ENCODE results near the gene ARFGAP1.
A peak's percentile ranks its signal among the peaks of the same experiment; 100 is the strongest.

ARFGAP1 gene

DNA sequence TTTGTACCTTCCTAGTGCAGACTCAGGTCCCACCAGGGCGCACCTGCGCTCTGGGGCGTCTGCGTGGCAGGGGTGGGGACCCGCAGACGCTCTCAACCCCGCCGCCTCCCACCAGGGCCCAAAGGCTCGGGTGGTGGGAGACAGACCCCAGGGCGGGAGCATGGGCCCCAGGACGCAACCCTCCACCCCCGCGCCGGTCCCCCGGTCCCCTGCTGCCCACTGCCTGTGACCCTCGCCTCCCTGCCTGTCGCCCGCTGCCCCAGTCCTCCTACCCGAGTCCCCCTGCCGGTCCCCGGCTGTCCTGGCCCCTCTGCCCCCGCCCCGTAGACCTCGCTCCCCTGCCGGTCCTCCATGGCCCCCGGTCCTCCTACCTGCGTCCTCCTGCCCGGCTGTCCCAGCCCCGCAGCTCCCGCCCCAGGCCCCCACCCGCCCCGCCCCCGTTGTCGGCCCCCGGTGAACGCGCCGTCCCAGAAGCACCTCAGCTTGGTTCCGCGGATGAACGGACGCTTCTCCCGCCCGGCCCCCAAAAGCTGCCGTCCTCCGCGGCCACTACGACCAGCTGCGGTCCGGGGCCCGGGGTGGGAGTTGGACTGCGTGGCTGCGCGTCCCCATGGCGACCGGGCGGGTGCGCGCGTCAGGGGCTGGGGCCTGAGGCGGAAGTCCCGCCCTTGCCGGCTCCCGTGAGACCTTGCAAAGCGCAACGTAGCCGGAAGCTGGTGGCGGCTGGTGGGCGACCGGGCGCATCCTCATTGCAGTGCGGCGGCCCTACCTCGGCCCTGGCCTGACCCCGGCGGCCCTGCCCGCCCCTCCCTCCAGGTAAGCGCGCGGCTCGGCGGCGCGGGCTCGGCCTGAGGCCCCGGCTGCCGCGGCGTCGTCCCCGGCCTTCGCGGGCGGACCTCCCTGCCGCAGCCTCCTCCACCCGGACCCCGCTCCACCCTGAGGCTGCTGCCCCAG, at the start of gene ARFGAP1:
TSS of gene ARFGAP1 (plus strand) at position 709 of the 954 bp plus-strand sequence. CDS start 2,768 bp downstream, outside the sequence.
- peak; percentile 90 for DNase-seq

DNA sequence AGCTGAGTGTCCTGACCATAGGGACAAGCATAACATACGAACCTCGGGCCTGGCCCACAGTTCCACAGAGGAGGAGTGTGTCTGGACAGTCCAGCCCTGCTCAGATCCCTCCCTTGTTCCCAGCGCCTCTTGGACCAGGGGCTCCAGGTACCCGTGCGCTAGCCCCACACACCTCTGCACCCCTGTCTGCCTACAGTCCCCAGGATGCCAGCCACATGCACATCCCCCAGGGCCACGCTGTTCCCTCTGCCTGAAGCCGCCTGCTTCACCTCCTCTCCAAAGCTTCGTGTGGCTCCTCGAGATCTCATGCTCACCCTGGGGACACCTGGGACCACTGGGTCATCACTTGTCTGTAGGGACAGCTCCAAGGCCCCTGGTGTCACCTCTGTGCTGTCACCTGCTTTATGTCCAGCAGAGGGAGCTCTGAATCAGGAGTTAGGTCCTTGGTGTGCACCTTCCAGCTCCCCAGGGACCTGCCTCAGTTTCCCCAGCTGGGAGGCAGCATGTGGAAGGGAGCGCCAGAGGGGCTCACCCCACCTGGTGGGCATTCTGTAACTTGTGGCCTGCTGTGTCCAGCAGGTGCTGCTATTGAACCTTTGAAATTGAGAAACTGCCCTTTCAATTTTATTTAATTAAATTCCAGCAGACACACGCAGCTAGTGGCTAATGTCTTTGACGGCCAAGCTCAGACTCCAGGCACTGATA, 49.3 kb upstream of the ARFGAP1 start:
- no peak for DNase-seq

DNA sequence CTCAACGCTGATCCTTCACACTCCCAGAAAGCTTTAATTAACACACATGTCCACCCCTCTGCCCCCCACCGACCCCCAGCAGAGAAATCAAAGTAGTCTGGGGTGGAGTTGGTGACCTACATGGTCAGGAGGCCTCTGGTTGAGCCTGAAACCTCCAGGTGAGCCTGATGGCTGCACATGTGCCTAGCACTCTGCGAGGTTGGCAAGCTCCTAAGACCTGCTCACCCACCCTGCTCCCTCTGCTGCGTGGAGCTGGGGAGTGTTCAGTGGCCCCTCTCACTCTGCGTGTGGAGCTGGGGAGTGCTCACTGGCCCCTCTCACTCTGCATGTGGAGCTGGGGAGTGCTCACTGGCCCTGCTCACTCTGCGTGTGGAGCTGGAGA, 48.8 kb upstream of the ARFGAP1 start:
- DNase-seq, result no peak

DNA sequence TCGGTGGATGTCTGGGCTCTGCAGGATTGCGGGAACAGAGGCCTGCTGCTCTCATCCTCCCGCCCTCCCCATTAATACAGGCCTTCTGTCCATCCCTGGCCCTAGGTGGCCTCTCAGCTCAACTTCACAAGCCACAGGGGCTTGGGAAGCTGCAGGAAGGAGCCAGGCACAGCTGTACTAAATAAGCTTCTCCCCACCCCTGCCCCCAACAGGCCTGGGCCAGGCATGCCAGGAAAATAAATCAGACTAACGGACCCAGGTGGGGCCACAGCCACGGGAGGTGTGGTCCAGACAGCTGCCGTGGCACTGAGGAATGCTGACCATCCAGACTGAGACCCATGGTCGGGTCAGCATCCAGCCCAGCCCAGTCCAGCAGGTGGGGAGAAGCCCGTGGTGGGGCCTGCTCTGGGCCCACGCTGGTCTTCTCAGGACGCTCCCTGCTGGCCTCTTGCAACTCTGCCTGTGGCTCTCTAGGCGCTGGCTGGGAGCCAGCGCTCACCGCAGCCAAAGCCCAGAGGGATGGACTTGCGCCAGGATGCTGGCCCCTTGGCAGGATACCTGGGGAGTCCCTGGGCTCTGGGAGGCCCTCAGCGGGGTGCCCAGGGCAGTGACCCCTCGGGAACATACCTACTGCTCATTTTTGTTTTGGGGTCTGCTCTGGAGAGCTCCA, 48.1 kb upstream of the ARFGAP1 start:
- peak; percentile 13 for DNase-seq

DNA sequence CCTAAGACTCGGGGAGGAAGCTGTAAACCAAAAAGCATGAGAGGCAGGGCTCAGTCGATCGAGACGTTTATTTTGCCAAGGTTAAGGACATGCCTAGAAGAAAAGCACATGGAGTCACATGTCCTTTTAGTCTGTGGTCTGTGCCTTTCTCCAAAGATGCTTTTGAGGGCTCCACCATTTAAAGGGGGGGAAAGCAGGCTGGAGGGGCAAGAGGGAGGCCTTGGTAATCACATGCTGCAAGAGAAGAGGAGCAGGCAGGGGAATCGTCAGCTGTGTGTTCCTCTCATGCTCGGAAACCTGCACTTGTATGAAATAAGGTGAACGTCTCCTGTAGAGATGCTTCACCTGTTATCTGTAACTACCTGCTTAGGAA, 47.5 kb upstream of the ARFGAP1 start:
- no peak for DNase-seq

DNA sequence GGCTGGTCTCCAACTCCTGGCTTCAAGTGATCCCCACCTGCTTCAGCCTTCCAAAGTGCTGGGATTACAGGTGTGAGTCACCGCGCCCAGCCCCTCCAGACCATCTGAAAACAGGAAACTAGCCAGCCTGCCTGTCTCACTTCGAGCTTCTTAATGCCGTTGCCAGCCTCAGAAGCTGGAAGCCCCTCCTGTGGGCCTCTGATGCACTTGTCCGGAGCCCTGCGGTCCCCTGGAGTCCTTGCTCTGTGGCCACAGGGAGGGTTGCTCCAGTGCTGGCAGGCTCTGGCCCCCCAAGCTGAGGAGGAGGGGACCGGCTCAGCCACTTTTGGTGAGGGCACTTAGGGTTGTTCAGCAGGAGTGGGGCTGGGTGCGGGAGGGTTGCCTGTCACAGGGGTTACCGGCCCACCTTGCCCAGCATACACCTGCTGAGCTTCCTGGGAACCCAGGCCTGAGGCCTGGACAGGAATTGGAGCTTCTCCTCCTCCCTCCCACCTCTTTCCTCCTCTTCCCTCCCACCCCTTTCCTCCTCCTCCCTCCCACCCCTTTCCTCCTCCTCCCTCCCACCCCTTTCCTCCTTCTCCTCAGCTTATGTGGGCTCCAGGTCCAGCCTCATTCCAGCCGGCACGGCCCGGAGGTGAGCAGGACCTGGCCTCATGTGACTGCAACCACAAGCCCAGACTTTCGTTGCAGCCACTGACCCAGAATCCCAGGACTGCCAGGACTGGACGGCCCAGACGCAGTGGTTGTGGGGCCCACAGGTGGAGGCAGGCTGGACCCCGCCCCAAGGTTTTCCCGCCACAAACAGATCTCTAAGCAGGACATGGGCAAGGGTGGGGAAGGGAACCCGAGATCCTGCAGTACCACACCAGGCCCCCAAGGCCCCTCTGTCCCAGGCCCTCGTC, 46.3 kb upstream of the ARFGAP1 start:
- no peak for DNase-seq

DNA sequence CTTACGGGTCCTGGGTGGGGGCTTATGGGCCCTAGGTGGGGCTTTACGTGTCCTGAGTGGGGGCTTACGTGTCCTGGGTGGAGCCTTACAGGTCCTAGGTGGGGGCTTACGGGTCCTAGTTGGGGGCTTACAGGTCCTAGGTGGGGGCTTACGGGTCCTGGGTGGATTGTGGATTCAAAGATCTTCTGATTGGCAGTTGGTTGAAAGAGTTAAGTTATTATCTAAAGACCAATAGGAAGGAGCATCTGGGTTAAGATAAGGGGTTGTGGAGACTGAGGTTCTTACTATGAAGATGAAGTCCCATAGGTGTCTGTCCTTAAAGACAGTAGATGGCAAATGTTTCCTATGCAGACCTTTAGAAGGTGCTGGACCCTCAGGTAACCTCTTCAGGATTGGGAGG, 45.4 kb upstream of the ARFGAP1 start:
- no peak for DNase-seq

DNA sequence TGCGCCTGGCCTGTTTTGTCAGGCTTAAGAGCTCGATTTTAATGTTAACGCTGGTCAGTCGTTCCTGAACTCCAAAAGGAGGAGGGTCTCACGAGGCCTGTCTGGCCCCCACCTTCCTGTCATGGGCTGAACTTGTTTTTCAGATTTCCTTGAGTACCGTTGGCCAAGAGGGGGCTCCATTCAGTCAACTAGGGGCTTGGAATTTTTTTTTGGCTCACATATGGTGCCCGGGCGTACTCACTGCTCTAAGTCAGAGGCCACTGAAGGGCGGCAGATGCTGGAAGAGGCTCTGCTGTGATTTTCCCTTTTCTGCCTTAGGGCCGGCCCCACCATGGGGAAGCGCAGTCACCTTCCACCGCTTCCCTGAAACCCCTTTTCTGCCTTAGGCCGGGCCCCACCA, 43.8 kb upstream of the ARFGAP1 start:
- no peak for DNase-seq

DNA sequence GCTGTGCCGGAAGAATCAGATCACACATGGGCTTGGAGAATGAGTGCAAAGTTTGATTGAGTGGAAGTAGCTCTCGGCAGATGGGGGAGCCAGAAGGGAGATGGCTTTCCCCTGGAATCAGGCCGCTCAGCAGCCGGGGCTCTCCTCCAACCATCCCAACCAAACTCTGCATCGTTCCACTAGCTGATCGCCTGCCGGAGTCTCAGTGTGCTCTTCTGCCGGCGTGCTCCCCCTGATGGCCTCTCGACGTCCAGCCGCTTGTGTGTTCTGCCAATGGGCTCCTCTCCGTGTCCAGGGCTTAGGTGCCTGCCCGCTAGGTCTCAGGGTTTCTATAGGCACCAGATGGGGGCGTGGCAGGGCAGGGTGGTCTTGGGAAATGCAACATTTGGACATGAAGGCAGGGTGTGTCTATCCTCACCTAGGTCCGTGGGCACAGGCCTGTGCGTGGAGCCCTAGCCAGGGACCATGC, 41.8 kb upstream of the ARFGAP1 start:
- no peak for DNase-seq

DNA sequence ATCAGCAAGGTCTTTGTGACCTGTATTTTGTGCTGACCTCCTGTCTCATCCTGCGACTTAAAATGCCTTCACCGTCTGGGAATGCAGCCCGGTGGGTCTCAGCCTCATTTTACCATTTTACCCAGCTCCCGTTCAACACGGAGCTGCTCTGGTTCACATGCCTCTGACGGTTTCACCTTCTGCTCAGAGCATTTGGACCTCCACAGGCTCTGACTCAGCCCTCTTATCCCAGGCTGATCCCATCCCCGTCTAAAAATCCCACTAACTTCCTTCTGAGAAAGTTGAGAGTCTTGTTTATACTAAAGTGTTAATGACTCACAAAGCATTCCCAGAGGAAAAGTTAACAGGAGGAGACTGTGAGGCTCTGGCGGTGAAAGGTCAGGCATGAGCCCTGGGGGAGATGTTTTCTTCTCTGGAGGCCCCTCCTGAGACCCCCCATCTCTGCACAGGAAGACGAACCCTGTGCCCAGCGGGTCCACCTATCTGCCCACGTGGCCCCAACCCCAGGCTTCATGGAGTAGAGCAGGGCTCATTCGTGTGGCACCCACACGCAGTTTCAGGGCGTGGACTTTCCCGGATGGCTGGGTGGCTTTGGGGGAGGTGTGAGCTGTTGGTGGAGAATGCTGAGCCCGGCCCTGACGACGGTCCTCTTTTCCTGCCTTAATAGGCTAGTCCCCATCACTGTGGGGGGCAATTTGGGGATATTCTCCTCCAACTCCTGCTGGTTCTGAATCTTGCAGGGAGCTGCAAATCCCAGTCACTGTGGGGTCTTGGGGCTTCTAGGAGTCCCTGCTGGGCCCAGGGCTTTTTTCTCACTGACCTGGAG, 40.2 kb upstream of the ARFGAP1 start:
- no peak for DNase-seq

DNA sequence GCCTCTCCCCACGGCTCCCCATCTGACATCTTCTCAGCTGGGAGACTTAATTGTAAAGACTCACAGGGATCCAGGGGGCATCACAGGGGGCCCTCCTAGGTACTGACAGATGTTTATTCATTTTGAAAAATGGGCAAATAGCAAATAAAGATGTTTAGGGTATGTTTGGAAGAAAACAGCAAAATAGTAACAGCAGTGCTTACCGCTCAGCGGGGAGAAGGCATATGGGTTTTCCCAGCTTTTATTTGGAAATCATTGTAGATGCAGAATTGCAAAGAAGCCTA, 39.6 kb upstream of the ARFGAP1 start:
- DNase-seq, result no peak

DNA sequence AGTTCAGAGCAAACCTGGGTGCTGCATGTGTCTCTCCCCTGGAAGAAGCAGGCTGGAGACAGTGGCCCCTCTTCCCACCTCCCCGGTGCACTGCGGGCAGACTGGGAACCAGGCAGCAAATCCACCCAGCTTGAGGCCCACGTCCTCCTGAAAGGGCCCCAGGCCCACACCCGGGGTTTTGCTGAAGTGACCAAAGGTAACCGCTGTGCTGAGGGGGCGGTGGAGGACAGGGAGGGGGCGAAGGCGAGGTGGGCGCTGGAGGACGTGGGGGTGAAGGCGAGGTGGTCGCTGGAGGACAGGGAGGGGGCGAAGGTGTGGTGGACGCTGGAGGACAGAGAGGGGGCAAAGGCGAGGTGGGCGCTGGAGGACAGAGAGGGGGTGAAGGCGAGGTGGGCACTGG, 38.7 kb upstream of the ARFGAP1 start:
- DNase-seq, result no peak

DNA sequence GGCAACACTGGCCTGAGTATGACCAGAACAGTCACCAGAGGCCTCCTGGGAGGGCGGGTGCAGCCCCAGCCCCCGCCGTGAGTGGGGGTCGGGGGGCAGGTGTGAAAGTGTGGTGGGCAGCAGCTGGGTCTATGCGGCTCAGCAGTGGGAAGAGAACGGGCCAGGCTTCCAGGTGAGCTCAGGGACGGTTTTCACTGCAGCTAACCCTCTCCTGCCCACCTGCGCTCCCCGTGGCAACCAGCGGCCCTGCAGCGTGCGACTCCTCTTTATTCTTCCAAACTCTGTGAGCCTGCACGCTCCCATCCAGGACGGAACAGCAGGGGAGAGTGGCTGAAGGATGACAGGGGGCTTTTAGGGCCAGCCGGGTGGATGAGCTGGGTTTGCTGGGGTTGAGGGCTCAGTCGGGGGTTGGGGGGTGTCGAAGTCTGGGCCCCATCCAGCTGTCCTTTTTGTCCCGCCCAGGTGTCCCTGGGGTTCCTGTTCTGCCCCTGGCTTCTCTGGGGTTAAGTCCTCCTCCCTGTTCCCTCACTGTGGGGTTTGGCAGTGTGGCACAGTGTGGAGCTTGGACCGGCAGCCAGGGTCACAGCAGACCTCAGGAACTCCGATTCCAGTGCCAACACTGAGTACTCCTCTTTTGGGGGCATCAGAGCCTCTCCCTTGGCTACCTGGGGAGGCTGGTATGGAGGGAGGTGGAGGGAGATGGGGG, 37.8 kb upstream of the ARFGAP1 start:
- no peak for DNase-seq

DNA sequence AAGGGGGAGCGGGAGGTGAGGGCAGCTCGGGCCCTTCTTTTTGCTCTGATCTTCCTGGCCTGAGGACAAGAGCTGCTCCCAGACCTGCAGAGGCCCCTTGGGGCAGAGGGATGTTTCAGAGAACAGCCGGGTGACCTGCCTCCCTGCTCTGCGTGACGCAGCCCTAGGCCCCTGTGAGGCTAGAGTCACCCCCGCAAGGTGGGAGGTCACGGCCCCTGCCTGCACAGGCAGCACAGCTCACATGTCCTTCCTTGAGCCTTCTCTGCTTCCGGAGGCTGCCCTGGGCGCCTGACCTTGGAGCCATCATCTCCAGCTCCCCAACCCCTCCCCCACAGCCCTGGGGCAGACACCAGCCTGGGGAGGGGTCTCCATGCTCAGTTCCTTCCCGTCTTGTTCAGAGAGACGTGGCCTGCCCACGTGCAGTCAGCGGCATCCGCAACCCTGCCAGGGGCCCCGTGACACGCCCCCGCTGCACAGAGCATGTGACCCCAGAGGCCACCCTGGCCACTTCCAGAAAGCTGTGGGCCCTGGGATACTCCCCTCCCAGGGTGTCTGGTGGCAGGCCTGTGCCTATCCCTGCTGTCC, 37.1 kb upstream of the ARFGAP1 start, which contains the start of gene BIRC7:
TSS of gene BIRC7 (plus strand) at position 507 of the 585 bp plus-strand sequence. CDS start 192 bp downstream, outside the sequence.
- no peak for DNase-seq

DNA sequence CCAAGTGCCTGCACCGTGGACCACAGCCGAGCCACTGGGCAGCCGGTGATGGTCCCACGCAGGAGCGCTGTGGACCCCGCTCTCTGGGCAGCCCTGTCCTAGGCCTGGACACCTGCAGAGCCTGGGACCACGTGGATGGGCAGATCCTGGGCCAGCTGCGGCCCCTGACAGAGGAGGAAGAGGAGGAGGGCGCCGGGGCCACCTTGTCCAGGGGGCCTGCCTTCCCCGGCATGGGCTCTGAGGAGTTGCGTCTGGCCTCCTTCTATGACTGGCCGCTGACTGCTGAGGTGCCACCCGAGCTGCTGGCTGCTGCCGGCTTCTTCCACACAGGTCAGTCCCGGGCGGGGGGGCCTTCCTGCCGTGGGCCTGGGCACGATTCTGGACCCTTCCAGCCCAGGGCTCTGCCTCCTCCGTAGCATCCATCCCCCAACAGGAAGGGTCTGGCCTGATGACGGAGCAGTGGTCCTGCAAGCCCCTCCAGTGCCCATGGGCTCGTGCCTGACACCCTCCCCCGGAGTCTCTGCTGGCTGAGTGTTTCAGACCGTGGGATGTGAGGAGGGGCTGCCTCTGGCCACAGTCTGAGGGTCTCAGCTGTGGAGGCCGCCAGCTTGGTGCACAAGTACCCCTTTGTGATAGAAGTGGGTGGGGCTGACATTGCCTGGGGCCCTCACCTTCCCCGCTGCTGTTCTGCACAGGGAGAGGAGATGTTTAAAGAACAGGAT, 36.3 kb upstream of the ARFGAP1 start:
- no peak for DNase-seq

DNA sequence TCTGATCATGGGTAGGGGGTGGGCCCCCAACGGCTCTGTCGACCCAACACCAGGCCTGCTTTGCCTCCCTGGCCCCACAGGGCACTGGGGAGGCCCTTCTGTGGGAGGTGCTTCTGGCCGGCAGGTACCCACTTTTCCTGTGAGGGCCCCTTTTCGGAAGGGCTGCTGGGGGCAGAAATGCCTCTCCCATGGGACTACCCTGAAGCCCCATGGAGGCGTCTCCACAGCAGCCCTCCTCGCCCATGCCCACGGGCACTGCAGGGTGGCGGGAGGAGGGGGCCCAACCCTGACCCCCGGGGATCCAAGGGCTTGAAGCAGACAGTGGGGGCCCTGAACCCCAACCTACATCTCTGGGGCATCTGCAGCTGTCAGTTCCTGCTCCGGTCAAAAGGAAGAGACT, 34.6 kb upstream of the ARFGAP1 start:
- DNase-seq, result no peak

DNA sequence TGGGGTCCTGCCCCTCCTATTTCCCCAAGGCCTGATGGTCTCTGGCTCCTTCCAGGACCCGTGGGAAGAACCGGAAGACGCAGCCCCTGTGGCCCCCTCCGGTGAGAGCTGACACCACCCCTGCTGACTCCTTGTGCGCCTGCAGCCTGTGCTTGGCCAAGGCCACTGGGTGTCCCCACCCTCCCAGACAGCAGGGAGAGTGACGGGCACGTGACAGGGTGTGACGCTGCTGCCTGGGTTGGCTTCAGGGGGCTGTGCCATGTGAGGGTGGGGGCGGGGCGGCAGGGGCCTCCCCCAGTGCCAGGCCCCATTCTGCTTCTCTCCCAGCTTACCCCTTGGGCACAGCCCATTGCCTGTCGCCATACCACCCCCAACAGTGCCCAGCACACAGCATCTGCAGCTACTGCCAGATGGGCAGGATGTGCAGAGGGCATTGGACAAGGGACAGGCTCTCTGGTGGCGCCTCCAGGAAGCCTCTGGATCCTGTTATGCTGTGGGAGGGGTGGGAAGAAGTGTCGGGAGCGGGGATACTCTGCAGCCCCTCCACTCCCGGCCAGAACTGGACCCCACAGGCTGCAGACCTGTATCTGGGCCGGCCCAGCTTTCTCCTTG, 34.0 kb upstream of the ARFGAP1 start:
- no peak for DNase-seq

DNA sequence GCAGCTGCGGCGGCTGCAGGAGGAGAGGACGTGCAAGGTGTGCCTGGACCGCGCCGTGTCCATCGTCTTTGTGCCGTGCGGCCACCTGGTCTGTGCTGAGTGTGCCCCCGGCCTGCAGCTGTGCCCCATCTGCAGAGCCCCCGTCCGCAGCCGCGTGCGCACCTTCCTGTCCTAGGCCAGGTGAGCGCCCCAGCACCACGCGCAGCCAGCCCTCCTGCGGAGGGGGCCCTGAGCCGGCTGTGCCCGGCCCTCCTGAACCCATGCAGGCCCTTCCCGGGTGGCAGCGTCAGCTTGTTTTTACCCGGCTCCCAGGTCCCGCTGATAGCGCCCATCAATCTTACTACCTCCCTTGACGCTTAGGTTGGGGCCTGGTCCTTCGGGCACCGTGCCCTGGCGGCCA, 33.2 kb upstream of the ARFGAP1 start:
- no peak for DNase-seq

DNA sequence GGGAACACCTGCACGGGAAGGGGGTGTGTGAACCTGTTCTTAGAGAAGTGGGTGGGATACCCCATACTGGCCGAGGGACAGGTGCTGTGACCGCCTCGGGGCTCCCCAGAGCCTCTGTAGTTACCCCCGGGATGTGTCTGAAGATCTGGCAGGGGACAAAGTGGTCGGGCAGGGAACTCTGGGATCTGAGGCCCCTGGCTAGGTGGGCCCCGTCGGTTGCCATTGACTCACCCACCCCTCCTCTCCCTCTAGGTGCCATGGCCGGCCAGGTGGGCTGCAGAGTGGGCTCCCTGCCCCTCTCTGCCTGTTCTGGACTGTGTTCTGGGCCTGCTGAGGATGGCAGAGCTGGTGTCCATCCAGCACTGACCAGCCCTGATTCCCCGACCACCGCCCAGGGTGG, 32.6 kb upstream of the ARFGAP1 start:
- no peak for DNase-seq

All from NCI-H1105 (cell line).